RWPE1 (cell line): Measurements from ENCODE around the gene GOLPH3.

Experiments used
- CTCF ChIA-PET: fragments of 350-600 bp; sonication (Branson Sonifier 250); formaldehyde crosslinking; extraction: SDS; loops from one replicate; lab custom pipeline; 2021; lab: Yijun Ruan, JAX
- POLR2A ChIA-PET: fragments of 400-600 bp; formaldehyde crosslinking; extraction: SDS; loops from one replicate; lab custom pipeline; 2020; ENCODE audit warnings: antibody characterized with exemption; ENCODE audit not compliant: low non-redundant PET; lab: Yijun Ruan, JAX
- DNase-seq: peaks from one replicate; pipeline ENCODE4 v3.0.0; 2012; ENCODE audit warnings: low spot score
- H3K27ac ChIP-seq: fragments of 450-650 bp; 2 replicates; pipeline ENCODE4 v1.5.1; 2017
- CTCF ChIP-seq: fragments of 450-650 bp; conservative IDR thresholded peaks from 2 replicates; pipeline ENCODE4 v1.5.1; 2017; ENCODE audit warnings: low read depth, mild to moderate bottlenecking

Gene GOLPH3

GRCh38 chr5:32151198-32151597 lies 22.9 kb downstream of the GOLPH3 start:
- CTCF ChIA-PET, result interaction anchor here (0.6 to 1.2 kb wide), 2 partner anchors 22 to 256 kb away, joined by 4 read pairs; no protein-coding TSS in a partner anchor
- no peak for DNase-seq
- POLR2A ChIA-PET, result interaction anchor here (0.7 kb wide), 1 partner anchor 25 kb away, joined by 5 read pairs; no protein-coding TSS in a partner anchor
- no peak overlapping the region for H3K27ac ChIP-seq
- no peak for TF ChIP-seq CTCF

GRCh38 chr5:32150366-32150765 lies 23.8 kb downstream of the GOLPH3 start:
- DNase-seq, result no peak
- CTCF ChIA-PET, result interaction anchor here (0.6 kb wide), 1 partner anchor 256 kb away, joined by 4 read pairs; no protein-coding TSS in a partner anchor
- POLR2A ChIA-PET, result interaction anchor here (0.7 kb wide), 1 partner anchor 26 kb away, joined by 5 read pairs; no protein-coding TSS in a partner anchor
- H3K27ac ChIP-seq, result no peak overlapping the region
- no peak for TF ChIP-seq CTCF

GRCh38 chr5:32147959-32148358 lies 26.2 kb downstream of the GOLPH3 start:
- CTCF ChIA-PET, result no interaction called here
- TF ChIP-seq CTCF, result no peak
- no peak for DNase-seq
- no peak overlapping the region for H3K27ac ChIP-seq
- POLR2A ChIA-PET, result no interaction called here

GRCh38 chr5:32147236-32147635 lies 26.9 kb downstream of the GOLPH3 start:
- no peak for TF ChIP-seq CTCF
- CTCF ChIA-PET, result no interaction called here
- no peak overlapping the region for H3K27ac ChIP-seq
- POLR2A ChIA-PET, result no interaction called here
- DNase-seq, result no peak

- ChIA-PET POLR2A (no interaction called here), CTCF (interaction anchor here (0.6 to 1.7 kb wide), 2 partner anchors 10 to 27 kb away, joined by 6 to 8 read pairs; no protein-coding TSS in a partner anchor)
- DNase-seq, result no peak
- TF ChIP-seq CTCF, result no peak
- H3K27ac ChIP-seq, result no peak overlapping the region
Measured at GRCh38 chr5:32145378-32145777, 28.7 kb downstream of the GOLPH3 start.

- POLR2A ChIA-PET, result no interaction called here
- CTCF ChIA-PET, result interaction anchor here (0.6 to 1.7 kb wide), 2 partner anchors 9 to 28 kb away, joined by 6 to 8 read pairs; no protein-coding TSS in a partner anchor
- no peak overlapping the region for H3K27ac ChIP-seq
- no peak for TF ChIP-seq CTCF
- DNase-seq, result no peak
Measured at GRCh38 chr5:32144378-32145207, 29.5 kb downstream of the GOLPH3 start.
